GM12801 (cell line): ENCODE data around the gene THSD4.

ENCODE experiments used
- CTCF ChIP-seq: IDR thresholded peaks from one replicate; pipeline ENCODE4 v1.5.1; 2011; ENCODE audit warnings: control low read depth; ENCODE audit not compliant: insufficient read length; ENCODE audit errors: extremely low read depth

Gene THSD4

GRCh38 chr15:71249986-71250385 is 134.7 kb downstream of the THSD4 start:
- no peak for TF ChIP-seq CTCF

GRCh38 chr15:71250936-71251583 is 135.8 kb downstream of the THSD4 start:
- no peak for TF ChIP-seq CTCF

GRCh38 chr15:71251584-71252043 is 136.3 kb downstream of the THSD4 start:
- TF ChIP-seq CTCF: no peak

- TF ChIP-seq CTCF: no peak
Measured at GRCh38 chr15:71252044-71252739, 136.9 kb downstream of the THSD4 start.

GRCh38 chr15:71252740-71253047 is 137.4 kb downstream of the THSD4 start:
- no peak for TF ChIP-seq CTCF

- TF ChIP-seq CTCF: no peak
Measured at GRCh38 chr15:71254491-71254890, 139.2 kb downstream of the THSD4 start.

- no peak for TF ChIP-seq CTCF
Measured at GRCh38 chr15:71256934-71257664, 141.8 kb downstream of the THSD4 start.
